CD4-positive, CD25-positive, alpha-beta regulatory T cell (primary cell): ENCODE data around the gene FAXC. TPM values are rescaled to one million over a fixed set of nuclear protein-coding genes. Genes with fewer than 3 reads are reported as not detected.

Experiments used
- ATAC-seq, 2 donors: fragments of 150-1000 bp; cut with Tn5 transposase; one replicate each; pipeline ENCODE4 v1.10.0; 2021; ENCODE audit warnings: low read depth in 2 of 2, moderate number of reproducible peaks in 2 of 2, moderate library complexity in 1 of 2
- DNase-seq, 3 donors: peaks; one replicate each; pipeline versions ENCODE4 v3.0.0 to v3.0.0-alpha.2; 2012 to 2022; ENCODE audit warnings: mixed read lengths in 1 of 3
- H3K27ac ChIP-seq: one replicate; pipeline ENCODE4 v1.7.0; 2013; ENCODE audit warnings: mild to moderate bottlenecking, low read length; ENCODE audit not compliant: insufficient read depth, poor library complexity, severe bottlenecking
- H3K27me3 ChIP-seq: one replicate; pipeline ENCODE4 v1.7.0; 2013; ENCODE audit warnings: low read length; ENCODE audit not compliant: control insufficient read depth, insufficient read depth
- H3K36me3 ChIP-seq: one replicate; pipeline ENCODE4 v1.7.0; 2013; ENCODE audit warnings: mild to moderate bottlenecking, low read length, moderate library complexity; ENCODE audit not compliant: control insufficient read depth, insufficient read depth
- H3K4me1 ChIP-seq: 2 replicates; pipeline ENCODE4 v1.7.0; 2013; ENCODE audit warnings: mild to moderate bottlenecking, low read length; ENCODE audit not compliant: insufficient read depth, control insufficient read depth, poor library complexity, severe bottlenecking
- H3K4me3 ChIP-seq: one replicate; pipeline ENCODE4 v1.7.0; 2013; ENCODE audit warnings: low read depth, mild to moderate bottlenecking, low read length, moderate library complexity
- H3K9me3 ChIP-seq, 2 experiments: 1 replicate in 1 of 2; 2 replicates in 1 of 2; pipeline ENCODE4 v1.7.0; 2013; ENCODE audit warnings: low read length in 2 of 2, mild to moderate bottlenecking in 1 of 2, moderate library complexity in 1 of 2; ENCODE audit not compliant: control insufficient read depth in 2 of 2
- H3K27ac Mint-ChIP-seq, 3 donors: one replicate each; pipeline ENCODE4 v1.8.0; 2020 to 2022; ENCODE audit warnings: mild to moderate bottlenecking in 3 of 3, mixed read lengths in 3 of 3, moderate library complexity in 2 of 3
- H3K27me3 Mint-ChIP-seq: one replicate; pipeline ENCODE4 v1.8.0; 2022; ENCODE audit warnings: mild to moderate bottlenecking, mixed read lengths
- H3K36me3 Mint-ChIP-seq: one replicate; pipeline ENCODE4 v1.8.0; 2020; ENCODE audit warnings: mixed read lengths
- H3K4me1 Mint-ChIP-seq, 4 donors: one replicate each; pipeline ENCODE4 v1.8.0; 2020 to 2022; ENCODE audit warnings: mixed read lengths in 4 of 4, mild to moderate bottlenecking in 1 of 4
- H3K4me3 Mint-ChIP-seq, 4 donors: one replicate each; pipeline ENCODE4 v1.8.0; 2020 to 2022; ENCODE audit warnings: mild to moderate bottlenecking in 4 of 4, mixed read lengths in 4 of 4, moderate library complexity in 3 of 4
- H3K9me3 Mint-ChIP-seq, 7 donors: one replicate each; pipeline ENCODE4 v1.8.0; 2020 to 2022; ENCODE audit warnings: mixed read lengths in 7 of 7, mild to moderate bottlenecking in 3 of 7, moderate library complexity in 2 of 7
- polyA plus RNA-seq, 4 donors: library from polyadenylated mRNA; unstranded; fragments of 300-500 nt; fragmentation: Illumina TruSeq; gene quantifications; one replicate each; pipeline ENCODE4 v1.2.3, GENCODE V29; 2021
- total RNA-seq: library from RNA; stranded (reverse); gene quantifications from one replicate; pipeline ENCODE4 v1.2.3, GENCODE V29; 2022

FAXC gene
- total and polyA plus RNA-seq, 5 donors from 2014 or later: not detected

DNA sequence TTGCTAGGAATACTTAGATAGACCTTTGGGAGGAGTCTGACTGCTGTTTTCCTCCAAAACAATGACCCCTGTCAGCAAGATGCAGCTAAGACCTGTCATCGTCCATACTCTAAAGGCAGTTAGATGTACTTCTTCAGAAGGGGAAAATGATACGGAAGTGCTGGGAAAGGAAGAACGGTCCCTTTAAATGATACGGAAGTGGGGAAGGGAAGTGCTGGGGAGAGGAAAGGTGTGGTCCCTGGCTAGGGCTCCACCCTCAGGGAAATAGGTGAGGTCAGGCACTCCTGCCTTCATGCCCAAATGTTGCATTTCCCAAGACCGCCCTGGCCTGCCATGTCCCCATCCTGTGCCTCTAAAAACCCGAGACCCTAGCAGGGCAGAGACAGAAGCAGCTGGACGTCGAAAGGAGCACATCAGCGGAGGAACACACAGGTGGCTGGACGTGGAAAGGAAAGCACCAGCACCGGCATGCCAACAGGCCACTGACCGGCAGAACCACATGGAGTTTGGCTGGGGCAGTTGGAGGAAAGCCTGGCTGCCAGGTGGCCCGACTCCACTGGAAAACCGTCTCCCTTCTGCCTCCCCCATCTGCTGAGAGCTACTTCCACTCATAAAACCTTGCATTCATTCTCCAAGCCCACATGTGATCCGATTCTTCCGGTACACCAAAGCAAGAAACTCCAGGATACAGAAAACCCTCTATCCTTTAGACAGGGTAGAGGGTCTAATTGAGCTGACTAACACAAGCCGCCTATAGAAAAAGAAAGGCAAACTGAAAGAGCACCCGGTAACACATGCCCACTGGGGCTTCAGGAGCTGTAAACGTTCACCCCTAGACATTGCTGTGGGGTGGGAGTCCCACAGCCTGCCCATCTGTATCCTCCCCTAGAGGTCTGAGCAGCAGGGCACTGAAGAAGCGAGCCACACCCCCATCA is 94.6 kb downstream of the FAXC start:
- H3K36me3 ChIP-seq: no peaks in the 10 kb centered on the region
- H3K27me3 ChIP-seq: no peaks in the 10 kb centered on the region
- H3K4me3 ChIP-seq: no peak overlapping the region
- peak overlapping the region in 1 of 4 donors; percentile 58 for H3K4me3 Mint-ChIP-seq
- no peaks in the 10 kb centered on the region for H3K4me1 Mint-ChIP-seq
- H3K27ac Mint-ChIP-seq: no peak overlapping the region
- H3K9me3 ChIP-seq: no peaks in the 10 kb centered on the region
- H3K9me3 Mint-ChIP-seq: peaks cover 0 to 4% (median 0%) of the 10 kb centered on the region in 7 donors
- ATAC-seq (no peak), DNase-seq (no peak)
- H3K36me3 Mint-ChIP-seq: no peaks in the 10 kb centered on the region
- H3K27ac ChIP-seq: no peak overlapping the region
- H3K27me3 Mint-ChIP-seq: no peaks in the 10 kb centered on the region
- H3K4me1 ChIP-seq: no peaks in the 10 kb centered on the region

DNA sequence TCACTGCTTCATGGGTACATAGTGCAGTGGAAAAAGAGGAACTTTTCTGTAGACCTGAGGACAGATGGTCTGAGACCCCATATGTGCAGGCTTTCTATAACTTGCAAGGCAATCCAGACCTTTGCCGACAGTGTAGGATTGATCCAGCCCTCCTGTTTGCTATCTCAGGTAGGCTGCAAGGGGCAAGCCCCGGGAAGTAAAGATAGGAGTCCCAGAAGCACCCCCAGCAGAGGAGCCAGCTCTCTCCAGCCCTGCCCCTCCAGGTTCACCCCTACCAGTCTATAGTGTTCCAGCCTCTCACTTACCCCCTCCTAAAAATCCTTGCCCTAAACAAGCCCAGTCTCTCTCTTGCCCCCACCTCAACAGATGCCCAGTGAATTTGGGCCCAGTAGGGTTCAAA is 96.2 kb downstream of the FAXC start:
- Histone ChIP-seq H3K4me3 (no peak overlapping the region), H3K27ac (no peak overlapping the region), H3K36me3 (no peaks in the 10 kb centered on the region), H3K27me3 (no peaks in the 10 kb centered on the region), H3K4me1 (no peaks in the 10 kb centered on the region), H3K9me3 (no peaks in the 10 kb centered on the region)
- Mint-ChIP-seq H3K4me3 (no peak overlapping the region), H3K27me3 (no peaks in the 10 kb centered on the region), H3K9me3 (no peaks in the 10 kb centered on the region), H3K4me1 (no peaks in the 10 kb centered on the region), H3K27ac (no peak overlapping the region), H3K36me3 (no peaks in the 10 kb centered on the region)
- ATAC-seq (no peak), DNase-seq (no peak)

DNA sequence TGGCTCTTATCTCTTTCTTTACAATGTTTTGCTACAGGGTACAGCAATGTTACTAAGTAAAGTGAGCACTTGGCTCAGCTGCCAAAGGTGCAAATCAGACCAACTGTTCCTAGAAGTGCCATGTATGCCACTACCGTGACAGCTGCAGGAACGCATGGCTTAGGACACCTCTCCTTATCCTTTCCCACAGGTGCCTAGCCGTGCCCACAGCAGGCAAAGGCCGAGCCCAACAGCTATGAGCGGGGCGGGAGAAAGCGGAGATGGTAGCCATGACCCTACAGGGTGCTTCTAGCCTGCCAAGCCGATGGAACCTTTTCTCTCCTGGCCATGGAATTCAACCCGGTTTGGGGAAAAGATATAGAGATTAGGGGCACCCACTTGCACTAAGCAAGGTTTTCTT is 97.1 kb downstream of the FAXC start:
- Histone ChIP-seq H3K9me3 (no peaks in the 10 kb centered on the region), H3K4me3 (no peak overlapping the region), H3K4me1 (no peaks in the 10 kb centered on the region), H3K36me3 (no peaks in the 10 kb centered on the region), H3K27ac (no peak overlapping the region), H3K27me3 (no peaks in the 10 kb centered on the region)
- no peaks in the 10 kb centered on the region for H3K9me3 Mint-ChIP-seq
- DNase-seq (no peak), ATAC-seq (no peak)
- H3K4me1 Mint-ChIP-seq: no peaks in the 10 kb centered on the region
- no peak overlapping the region for H3K27ac Mint-ChIP-seq
- H3K36me3 Mint-ChIP-seq: no peaks in the 10 kb centered on the region
- no peak overlapping the region for H3K4me3 Mint-ChIP-seq
- H3K27me3 Mint-ChIP-seq: no peaks in the 10 kb centered on the region

DNA sequence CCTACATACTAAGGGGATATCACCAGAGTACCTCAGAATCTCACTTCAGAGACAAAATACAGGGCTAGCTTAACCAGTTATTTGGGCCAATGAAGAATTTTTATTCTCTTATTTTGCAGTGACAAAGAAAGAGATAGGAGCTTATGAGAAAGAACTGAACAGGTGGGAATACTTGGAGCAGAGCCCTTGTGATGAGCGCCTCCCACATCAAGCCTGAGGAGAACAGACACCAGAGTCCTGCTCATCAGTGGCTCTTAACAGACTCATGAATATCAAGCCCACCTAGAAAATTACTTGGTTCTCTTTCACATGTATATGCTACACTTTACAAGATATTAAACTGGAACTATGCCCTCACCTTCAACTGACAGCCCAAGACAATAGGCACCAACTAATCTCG is 99.0 kb downstream of the FAXC start:
- H3K27ac Mint-ChIP-seq: no peak overlapping the region
- no peak for DNase-seq
- ATAC-seq: no peak
- no peaks in the 10 kb centered on the region for H3K36me3 Mint-ChIP-seq
- Histone ChIP-seq H3K9me3 (no peaks in the 10 kb centered on the region), H3K27me3 (no peaks in the 10 kb centered on the region), H3K27ac (no peak overlapping the region), H3K4me3 (no peak overlapping the region), H3K4me1 (no peaks in the 10 kb centered on the region), H3K36me3 (no peaks in the 10 kb centered on the region)
- H3K9me3 Mint-ChIP-seq: peaks cover 0 to 1% (median 0%) of the 10 kb centered on the region in 7 donors
- H3K27me3 Mint-ChIP-seq: peaks cover 6% of the 10 kb centered on the region
- H3K4me1 Mint-ChIP-seq: peaks cover 0 to 4% (median 0%) of the 10 kb centered on the region in 4 donors
- no peak overlapping the region for H3K4me3 Mint-ChIP-seq

DNA sequence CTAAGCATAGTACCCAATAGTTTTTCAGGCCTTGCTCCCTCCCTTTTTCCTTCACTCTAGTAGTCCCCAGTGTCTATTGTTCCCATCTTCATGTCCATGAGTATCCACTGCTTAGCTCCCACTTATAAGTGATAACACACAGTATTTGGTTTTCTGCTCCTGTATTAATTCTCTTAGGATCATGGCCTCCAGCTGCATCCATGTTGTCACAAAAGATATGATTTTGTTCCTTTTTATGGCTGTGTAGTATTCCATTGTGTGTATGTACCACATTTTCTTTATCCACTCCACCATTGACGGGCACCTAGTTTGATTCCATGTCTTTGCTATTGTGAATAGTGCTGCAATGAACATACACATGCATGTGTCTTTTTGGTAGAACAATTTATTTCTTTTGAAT is 102.9 kb downstream of the FAXC start:
- peaks cover 0 to 4% (median 0%) of the 10 kb centered on the region in 4 donors for H3K4me1 Mint-ChIP-seq
- H3K27me3 Mint-ChIP-seq: peaks cover 12% of the 10 kb centered on the region
- H3K36me3 Mint-ChIP-seq: no peaks in the 10 kb centered on the region
- no peak overlapping the region for H3K4me3 ChIP-seq
- H3K4me3 Mint-ChIP-seq: no peak overlapping the region
- DNase-seq: no peak
- H3K9me3 ChIP-seq: no peaks in the 10 kb centered on the region
- no peak overlapping the region for H3K27ac Mint-ChIP-seq
- no peak for ATAC-seq
- peaks cover 0 to 1% (median 0%) of the 10 kb centered on the region in 7 donors for H3K9me3 Mint-ChIP-seq
- H3K4me1 ChIP-seq: no peaks in the 10 kb centered on the region
- no peaks in the 10 kb centered on the region for H3K27me3 ChIP-seq
- H3K27ac ChIP-seq: no peak overlapping the region
- no peaks in the 10 kb centered on the region for H3K36me3 ChIP-seq

DNA sequence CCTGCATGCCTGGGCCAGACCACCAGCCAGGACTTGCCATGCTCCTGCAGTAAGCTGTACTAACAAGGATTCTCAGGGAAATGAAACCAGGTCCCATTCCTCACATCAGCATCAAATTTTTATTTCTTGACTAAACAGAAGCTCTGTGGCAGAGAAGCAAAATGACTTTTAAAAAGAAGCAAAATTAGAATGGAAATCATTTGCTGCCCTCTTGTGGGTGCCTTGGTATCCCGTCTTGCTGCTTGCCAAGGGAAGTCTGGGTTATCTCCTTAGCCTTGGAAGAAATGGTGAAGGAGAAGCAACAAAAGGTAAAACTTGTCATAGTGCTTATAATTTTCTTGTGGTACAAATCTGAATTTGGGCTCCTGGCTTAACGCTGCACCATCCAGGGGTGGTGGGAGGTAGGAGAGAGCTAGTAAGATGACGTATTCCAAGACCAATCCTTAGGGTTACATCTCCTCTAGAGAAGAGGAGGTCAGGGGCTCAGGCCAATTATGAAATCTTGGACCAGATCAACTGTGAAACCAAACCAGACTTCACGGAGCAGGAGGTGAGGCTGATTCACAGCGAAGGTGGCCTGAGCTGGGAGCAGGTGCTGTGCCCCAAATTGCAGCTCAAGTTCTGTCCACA is 107.5 kb downstream of the FAXC start:
- Mint-ChIP-seq H3K4me1 (no peaks in the 10 kb centered on the region), H3K27ac (no peak overlapping the region), H3K4me3 (no peak overlapping the region), H3K27me3 (peaks cover 12% of the 10 kb centered on the region), H3K36me3 (no peaks in the 10 kb centered on the region), H3K9me3 (peaks cover 0 to 2% (median 0%) of the 10 kb centered on the region in 7 donors)
- ATAC-seq (no peak), DNase-seq (peak in 1 of 3 donors; percentile 2)
- Histone ChIP-seq H3K9me3 (no peaks in the 10 kb centered on the region), H3K36me3 (no peaks in the 10 kb centered on the region), H3K4me1 (no peaks in the 10 kb centered on the region), H3K4me3 (no peak overlapping the region), H3K27ac (no peak overlapping the region), H3K27me3 (no peaks in the 10 kb centered on the region)

DNA sequence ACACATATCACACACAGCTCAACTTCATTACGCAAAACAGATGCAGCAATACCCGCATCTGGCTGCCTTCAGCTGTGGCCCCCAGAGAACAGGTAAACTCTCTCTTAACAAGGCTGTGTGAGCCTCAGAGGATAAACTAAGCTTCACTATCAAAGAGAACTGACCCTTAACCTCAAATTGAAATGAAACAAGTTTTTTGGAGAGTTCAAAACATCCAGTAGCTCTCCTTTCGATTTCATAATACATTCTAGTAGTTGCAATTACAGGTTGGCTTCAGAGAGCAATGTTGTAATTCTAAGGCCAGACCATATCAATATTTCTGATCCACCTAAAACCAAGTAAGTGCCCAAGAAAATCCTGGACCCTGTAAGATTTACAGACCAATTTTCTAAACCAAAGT is 113.5 kb downstream of the FAXC start:
- H3K4me1 Mint-ChIP-seq: no peaks in the 10 kb centered on the region
- H3K9me3 Mint-ChIP-seq: peaks cover 0 to 5% (median 0%) of the 10 kb centered on the region in 7 donors
- Histone ChIP-seq H3K9me3 (no peaks in the 10 kb centered on the region), H3K36me3 (no peaks in the 10 kb centered on the region), H3K27me3 (no peaks in the 10 kb centered on the region), H3K4me1 (no peaks in the 10 kb centered on the region), H3K4me3 (no peak overlapping the region), H3K27ac (no peak overlapping the region)
- H3K36me3 Mint-ChIP-seq: no peaks in the 10 kb centered on the region
- no peak overlapping the region for H3K27ac Mint-ChIP-seq
- DNase-seq (no peak), ATAC-seq (no peak)
- peaks cover 5% of the 10 kb centered on the region for H3K27me3 Mint-ChIP-seq
- no peak overlapping the region for H3K4me3 Mint-ChIP-seq
